Thoracic aorta (tissue), 2 donors: ENCODE measurements around the gene C13orf46. TPM values are rescaled to one million over a fixed set of nuclear protein-coding genes. Genes with fewer than 3 reads are reported as not detected.

Experiments used
- ATAC-seq: fragments of 150-250 bp; one replicate; pipeline ENCODE4 v1.8.0; 2017; ENCODE audit warnings: low read depth; ENCODE audit not compliant: insufficient number of reproducible peaks, low FRiP score
- DNase-seq: peaks from one replicate; pipeline ENCODE4 v3.0.0-alpha.2; 2020; ENCODE audit warnings: low spot score
- H3K27ac ChIP-seq, 2 donors: fragments of 200-600 bp; sonication (generic); 1 replicate in 1 of 2; 2 replicates in 1 of 2; pipeline ENCODE4 v1.5.1; 2016; ENCODE audit warnings: mild to moderate bottlenecking in 2 of 2, moderate library complexity in 2 of 2
- H3K27me3 ChIP-seq: fragments of 200-600 bp; sonication (generic); replicated peaks from 2 replicates; pipeline ENCODE4 v1.6.0; 2016; ENCODE audit warnings: mild to moderate bottlenecking; ENCODE audit not compliant: insufficient read depth
- H3K36me3 ChIP-seq: fragments of 200-600 bp; sonication (generic); one replicate; pipeline ENCODE4 v1.5.1; 2016
- H3K4me1 ChIP-seq, 2 donors: fragments of 200-600 bp; sonication (generic); 1 replicate in 1 of 2; 2 replicates in 1 of 2; pipeline versions ENCODE4 v1.5.1 to v1.6.0; 2016; ENCODE audit warnings: low read depth in 2 of 2, mild to moderate bottlenecking in 1 of 2; ENCODE audit not compliant: control insufficient read depth in 1 of 2
- H3K4me3 ChIP-seq: fragments of 200-600 bp; sonication (generic); 2 replicates; pipeline ENCODE4 v1.5.1; 2016; ENCODE audit warnings: mild to moderate bottlenecking
- H3K9me3 ChIP-seq: fragments of 200-600 bp; sonication (generic); 2 replicates; pipeline ENCODE4 v1.5.1; 2016
- CTCF ChIP-seq: fragments of 200-600 bp; sonication (generic); IDR thresholded peaks from one replicate; pipeline ENCODE4 v1.5.1; 2019; ENCODE audit warnings: antibody characterized with exemption
- total RNA-seq, 2 donors: library from RNA; depleted of rRNA; stranded (reverse); fragments of >200 nt; gene quantifications; one replicate each; pipeline versions ENCODE4 v1.1.0 to v1.2.3, GENCODE V29; 2016

Gene C13orf46
- total RNA-seq, 2 donors from 2014 or later: 1.1 TPM

GRCh38 chr13:113976711-113977684 lies 3.1 kb upstream of the C13orf46 start:
- ATAC-seq: peak; percentile 61

GRCh38 chr13:113975416-113975815 lies 1.5 kb upstream of the C13orf46 start:
- no peak overlapping the region for H3K4me3 ChIP-seq
- TF ChIP-seq CTCF: no peak
- peaks cover 32% of the 10 kb centered on the region for H3K36me3 ChIP-seq
- no peaks in the 10 kb centered on the region for H3K9me3 ChIP-seq
- ATAC-seq (no peak), DNase-seq (peak; percentile 1)
- peaks cover 22 to 34% of the 10 kb centered on the region in 2 donors for H3K4me1 ChIP-seq
- no peak overlapping the region for H3K27ac ChIP-seq
- no peaks in the 10 kb centered on the region for H3K27me3 ChIP-seq

More at GRCh38 chr13:113976711-113977684, 3.1 kb upstream of the C13orf46 start:
- H3K36me3 ChIP-seq: peaks cover 39% of the 10 kb centered on the region
- DNase-seq: peak; percentile 2
- H3K4me3 ChIP-seq: no peak overlapping the region
- no peaks in the 10 kb centered on the region for H3K27me3 ChIP-seq
- H3K4me1 ChIP-seq: peaks cover 13 to 20% of the 10 kb centered on the region in 2 donors
- H3K27ac ChIP-seq: peak overlapping the region; percentile 51 to 69
- TF ChIP-seq CTCF: no peak
- H3K9me3 ChIP-seq: no peaks in the 10 kb centered on the region

- DNase-seq (peak; percentile 1), ATAC-seq (no peak)
- no peak overlapping the region for H3K4me3 ChIP-seq
- peaks cover 24 to 39% of the 10 kb centered on the region in 2 donors for H3K4me1 ChIP-seq
- H3K36me3 ChIP-seq: peaks cover 23% of the 10 kb centered on the region
- TF ChIP-seq CTCF: no peak
- H3K27me3 ChIP-seq: no peaks in the 10 kb centered on the region
- no peak overlapping the region for H3K27ac ChIP-seq
- no peaks in the 10 kb centered on the region for H3K9me3 ChIP-seq
Measured at GRCh38 chr13:113974304-113975281, 717 bp upstream of the C13orf46 start.

- Histone ChIP-seq H3K27me3 (no peaks in the 10 kb centered on the region), H3K36me3 (peaks cover 13% of the 10 kb centered on the region), H3K4me1 (peaks cover 24 to 31% of the 10 kb centered on the region in 2 donors), H3K9me3 (no peaks in the 10 kb centered on the region), H3K27ac (no peak overlapping the region), H3K4me3 (no peak overlapping the region)
- TF ChIP-seq CTCF: no peak
- no peak for ATAC-seq
- DNase-seq: peak; percentile 1
Measured at GRCh38 chr13:113972451-113973217, 1.2 kb downstream of the C13orf46 start.
